ENCODE measurements around the gene CDC123.

DNA sequence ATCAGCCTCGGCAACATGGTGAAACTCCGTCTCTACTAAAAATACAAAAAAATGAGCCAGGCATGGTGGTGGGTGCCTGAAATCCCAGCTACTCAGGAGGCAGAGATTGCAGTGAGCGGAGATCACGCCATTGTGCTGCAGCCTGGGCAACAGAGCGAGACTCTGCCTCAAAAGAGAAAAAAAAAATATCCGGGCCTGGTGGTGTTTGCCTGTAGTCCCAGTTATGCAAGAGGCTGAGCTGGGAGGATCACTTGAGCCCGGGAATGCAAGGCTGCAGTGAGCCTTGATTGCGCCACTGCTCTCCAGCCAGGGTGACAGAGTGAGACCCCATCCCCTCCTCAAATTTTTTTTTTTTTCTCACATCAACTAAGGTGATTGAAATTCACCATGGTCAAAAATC is 42.8 kb downstream of the CDC123 start:
- no peak for TF ChIP-seq POLR2A (IDR thresholded peaks at IDR 0.05)
- TF ChIP-seq, protein P1, sequence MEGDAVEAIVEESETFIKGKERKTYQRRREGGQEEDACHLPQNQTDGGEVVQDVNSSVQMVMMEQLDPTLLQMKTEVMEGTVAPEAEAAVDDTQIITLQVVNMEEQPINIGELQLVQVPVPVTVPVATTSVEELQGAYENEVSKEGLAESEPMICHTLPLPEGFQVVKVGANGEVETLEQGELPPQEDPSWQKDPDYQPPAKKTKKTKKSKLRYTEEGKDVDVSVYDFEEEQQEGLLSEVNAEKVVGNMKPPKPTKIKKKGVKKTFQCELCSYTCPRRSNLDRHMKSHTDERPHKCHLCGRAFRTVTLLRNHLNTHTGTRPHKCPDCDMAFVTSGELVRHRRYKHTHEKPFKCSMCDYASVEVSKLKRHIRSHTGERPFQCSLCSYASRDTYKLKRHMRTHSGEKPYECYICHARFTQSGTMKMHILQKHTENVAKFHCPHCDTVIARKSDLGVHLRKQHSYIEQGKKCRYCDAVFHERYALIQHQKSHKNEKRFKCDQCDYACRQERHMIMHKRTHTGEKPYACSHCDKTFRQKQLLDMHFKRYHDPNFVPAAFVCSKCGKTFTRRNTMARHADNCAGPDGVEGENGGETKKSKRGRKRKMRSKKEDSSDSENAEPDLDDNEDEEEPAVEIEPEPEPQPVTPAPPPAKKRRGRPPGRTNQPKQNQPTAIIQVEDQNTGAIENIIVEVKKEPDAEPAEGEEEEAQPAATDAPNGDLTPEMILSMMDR (IDR thresholded peaks at IDR 0.05) = no peak

Data from lower leg skin (tissue), 3 donors.